Stimulated activated CD4-positive, alpha-beta T cell treated with anti-CD3 and anti-CD28 coated beads, Interleukin-12 subunit alpha, Interleukin-12 subunit beta, amount 100 ng/mL, for 4 hours (primary cell): ENCODE data around the gene SAFB2.

Experiments used
- DNase-seq: peaks from one replicate; pipeline ENCODE4 v3.0.0-alpha.2; 2020

The SAFB2 gene

GRCh38 chr19:5578097-5578846 is 44.3 kb downstream of the SAFB2 start:
- peak; percentile 70 for DNase-seq

- no peak for DNase-seq
Measured at GRCh38 chr19:5575590-5575989, 47.0 kb downstream of the SAFB2 start.

- DNase-seq = no peak
Measured at GRCh38 chr19:5572556-5573286, 49.9 kb downstream of the SAFB2 start.

- DNase-seq = no peak
Measured at GRCh38 chr19:5571777-5572176, 50.8 kb downstream of the SAFB2 start.

- DNase-seq = no peak
Measured at GRCh38 chr19:5567970-5568407, 54.6 kb downstream of the SAFB2 start.

- no peak for DNase-seq
Measured at GRCh38 chr19:5567360-5567969, 55.1 kb downstream of the SAFB2 start, which contains the start of gene TINCR. TINCR (minus strand) TSS chr19:5567953.

- DNase-seq = no peak
Measured at GRCh38 chr19:5564930-5565329, 57.6 kb downstream of the SAFB2 start.

- no peak for DNase-seq
Measured at GRCh38 chr19:5563935-5564612, 58.5 kb downstream of the SAFB2 start.

- no peak for DNase-seq
Measured at GRCh38 chr19:5563008-5563431, 59.6 kb downstream of the SAFB2 start.

- DNase-seq = no peak
Measured at GRCh38 chr19:5562280-5562679, 60.3 kb downstream of the SAFB2 start.

GRCh38 chr19:5561559-5561958 is 61.0 kb downstream of the SAFB2 start:
- DNase-seq = no peak

- DNase-seq = no peak
Measured at GRCh38 chr19:5560156-5560555, 62.4 kb downstream of the SAFB2 start.

GRCh38 chr19:5559804-5560133 is 62.8 kb downstream of the SAFB2 start:
- no peak for DNase-seq

- no peak for DNase-seq
Measured at GRCh38 chr19:5558101-5558621, 64.4 kb downstream of the SAFB2 start.

GRCh38 chr19:5557691-5558090 is 64.9 kb downstream of the SAFB2 start:
- DNase-seq = no peak

- no peak for DNase-seq
Measured at GRCh38 chr19:5554828-5555227, 67.7 kb downstream of the SAFB2 start.

- no peak for DNase-seq
Measured at GRCh38 chr19:5553892-5554291, 68.7 kb downstream of the SAFB2 start.

GRCh38 chr19:5547881-5548280 is 74.7 kb downstream of the SAFB2 start:
- no peak for DNase-seq

- no peak for DNase-seq
Measured at GRCh38 chr19:5545984-5546383, 76.6 kb downstream of the SAFB2 start.

GRCh38 chr19:5545051-5545450 is 77.5 kb downstream of the SAFB2 start:
- no peak for DNase-seq

GRCh38 chr19:5542665-5543064 is 79.9 kb downstream of the SAFB2 start:
- DNase-seq = no peak

GRCh38 chr19:5541456-5541855 is 81.1 kb downstream of the SAFB2 start:
- DNase-seq = no peak

GRCh38 chr19:5540208-5540607 is 82.4 kb downstream of the SAFB2 start:
- DNase-seq = no peak
